ENCODE results near the gene ACSL3.

Gene ACSL3

DNA sequence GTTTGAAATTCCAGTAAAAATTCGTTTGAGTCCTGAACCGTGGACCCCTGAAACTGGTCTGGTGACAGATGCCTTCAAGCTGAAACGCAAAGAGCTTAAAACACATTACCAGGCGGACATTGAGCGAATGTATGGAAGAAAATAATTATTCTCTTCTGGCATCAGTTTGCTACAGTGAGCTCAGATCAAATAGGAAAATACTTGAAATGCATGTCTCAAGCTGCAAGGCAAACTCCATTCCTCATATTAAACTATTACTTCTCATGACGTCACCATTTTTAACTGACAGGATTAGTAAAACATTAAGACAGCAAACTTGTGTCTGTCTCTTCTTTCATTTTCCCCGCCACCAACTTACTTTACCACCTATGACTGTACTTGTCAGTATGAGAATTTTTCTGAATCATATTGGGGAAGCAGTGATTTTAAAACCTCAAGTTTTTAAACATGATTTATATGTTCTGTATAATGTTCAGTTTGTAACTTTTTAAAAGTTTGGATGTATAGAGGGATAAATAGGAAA, 80.7 kb downstream of the ACSL3 start:
- no peak for DNase-seq (ENCODE audit: low read depth)
- TF ChIP-seq, protein P1, sequence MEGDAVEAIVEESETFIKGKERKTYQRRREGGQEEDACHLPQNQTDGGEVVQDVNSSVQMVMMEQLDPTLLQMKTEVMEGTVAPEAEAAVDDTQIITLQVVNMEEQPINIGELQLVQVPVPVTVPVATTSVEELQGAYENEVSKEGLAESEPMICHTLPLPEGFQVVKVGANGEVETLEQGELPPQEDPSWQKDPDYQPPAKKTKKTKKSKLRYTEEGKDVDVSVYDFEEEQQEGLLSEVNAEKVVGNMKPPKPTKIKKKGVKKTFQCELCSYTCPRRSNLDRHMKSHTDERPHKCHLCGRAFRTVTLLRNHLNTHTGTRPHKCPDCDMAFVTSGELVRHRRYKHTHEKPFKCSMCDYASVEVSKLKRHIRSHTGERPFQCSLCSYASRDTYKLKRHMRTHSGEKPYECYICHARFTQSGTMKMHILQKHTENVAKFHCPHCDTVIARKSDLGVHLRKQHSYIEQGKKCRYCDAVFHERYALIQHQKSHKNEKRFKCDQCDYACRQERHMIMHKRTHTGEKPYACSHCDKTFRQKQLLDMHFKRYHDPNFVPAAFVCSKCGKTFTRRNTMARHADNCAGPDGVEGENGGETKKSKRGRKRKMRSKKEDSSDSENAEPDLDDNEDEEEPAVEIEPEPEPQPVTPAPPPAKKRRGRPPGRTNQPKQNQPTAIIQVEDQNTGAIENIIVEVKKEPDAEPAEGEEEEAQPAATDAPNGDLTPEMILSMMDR (IDR thresholded peaks at IDR 0.05; ENCODE audit: control insufficient read depth, insufficient read depth, low read depth, low read length, missing control alignments): no peak

DNA sequence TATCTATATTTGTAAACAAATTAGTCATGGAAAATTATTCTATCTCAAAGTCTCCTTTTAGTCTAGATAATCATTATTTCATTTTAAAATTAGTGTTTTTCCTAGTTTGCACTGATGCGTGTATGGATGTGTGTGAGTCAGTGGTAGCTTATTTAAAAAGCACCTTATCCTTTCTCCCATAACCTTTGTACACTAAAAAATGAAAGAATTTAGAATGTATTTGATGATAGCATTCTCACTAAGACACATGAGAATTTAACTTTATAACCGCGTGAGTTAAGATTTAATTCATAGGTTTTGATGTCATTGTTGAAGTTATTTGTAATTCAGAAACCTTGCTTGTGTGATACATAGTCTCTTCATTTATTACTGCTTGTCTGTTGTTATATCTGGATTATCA, 81.7 kb downstream of the ACSL3 start:
- TF ChIP-seq, protein P1 (IDR thresholded peaks at IDR 0.05; ENCODE audit: control insufficient read depth, insufficient read depth, low read depth, low read length, missing control alignments): no peak
- no peak overlapping the region for H3K4me3 ChIP-seq (ENCODE audit: control insufficient read depth, low read depth, low read length)
- no peak for DNase-seq (ENCODE audit: low read depth)

More for the DNA sequence above, 80.7 kb downstream of the ACSL3 start:
- H3K4me3 ChIP-seq (ENCODE audit: control insufficient read depth, low read depth, low read length): no peak overlapping the region

DNA sequence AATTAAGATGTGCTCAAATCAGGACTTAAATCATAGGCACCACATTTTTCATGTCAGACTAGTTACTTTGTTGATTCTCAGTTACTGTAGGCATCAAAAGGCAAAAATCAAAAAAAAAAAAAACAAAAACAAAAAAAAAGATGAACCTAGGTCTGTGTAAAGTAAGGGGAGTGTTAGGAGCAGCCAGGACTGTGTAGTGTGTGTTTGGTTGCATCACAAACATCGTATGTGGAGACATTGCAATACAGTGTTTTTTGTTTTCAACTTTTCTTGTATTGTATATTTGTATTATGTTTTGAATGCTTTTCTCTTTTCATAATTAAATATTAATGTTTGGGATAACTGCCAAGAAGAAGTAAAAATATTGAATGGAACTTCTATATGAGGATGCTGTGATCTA, 82.1 kb downstream of the ACSL3 start:
- DNase-seq (ENCODE audit: low read depth): no peak
- TF ChIP-seq, protein P1 (IDR thresholded peaks at IDR 0.05; ENCODE audit: control insufficient read depth, insufficient read depth, low read depth, low read length, missing control alignments): no peak
- no peak overlapping the region for H3K4me3 ChIP-seq (ENCODE audit: control insufficient read depth, low read depth, low read length)

DNA sequence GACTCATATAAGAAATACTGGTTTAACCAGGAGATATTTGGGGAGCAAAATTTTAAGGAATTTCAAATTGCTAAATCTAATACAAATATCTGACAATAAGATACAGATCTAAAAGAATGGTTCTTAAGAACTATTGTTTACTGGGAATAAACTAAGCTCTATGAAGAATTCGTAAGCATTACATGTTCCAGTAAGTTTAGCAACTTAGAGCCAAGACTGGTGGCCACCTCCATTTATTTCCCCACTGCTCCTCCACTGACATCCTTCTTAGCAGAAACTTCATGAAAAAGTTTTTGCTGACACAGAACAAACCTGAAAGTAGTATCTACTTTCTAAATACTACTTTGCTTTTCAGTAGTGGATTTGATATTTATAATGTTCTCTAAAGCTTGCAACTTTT, 83.0 kb downstream of the ACSL3 start:
- TF ChIP-seq, protein P1 (IDR thresholded peaks at IDR 0.05; ENCODE audit: control insufficient read depth, insufficient read depth, low read depth, low read length, missing control alignments): no peak
- H3K4me3 ChIP-seq (ENCODE audit: control insufficient read depth, low read depth, low read length): no peak overlapping the region
- DNase-seq (ENCODE audit: low read depth): no peak

DNA sequence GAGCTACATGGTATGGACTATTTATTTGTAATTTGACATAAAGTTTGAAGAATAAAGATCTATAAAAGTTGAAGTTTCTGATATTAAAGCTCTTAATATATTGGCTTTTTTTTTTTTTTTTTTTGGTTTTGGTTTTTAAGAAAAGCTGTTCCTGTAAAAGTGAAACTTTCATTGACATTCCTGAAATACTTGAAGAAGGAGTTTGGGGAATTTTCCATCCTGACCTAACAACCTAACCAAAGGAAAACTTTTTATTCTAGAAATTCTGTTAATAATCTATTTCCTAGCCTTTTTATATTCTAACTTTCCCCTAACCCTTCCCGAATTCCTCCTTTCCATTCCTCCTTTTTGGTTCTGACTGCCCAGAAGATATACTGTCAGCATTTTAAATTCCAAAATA, 83.7 kb downstream of the ACSL3 start:
- DNase-seq (ENCODE audit: low read depth): no peak
- TF ChIP-seq, protein P1 (IDR thresholded peaks at IDR 0.05; ENCODE audit: control insufficient read depth, insufficient read depth, low read depth, low read length, missing control alignments): no peak
- H3K4me3 ChIP-seq (ENCODE audit: control insufficient read depth, low read depth, low read length): no peak overlapping the region

DNA sequence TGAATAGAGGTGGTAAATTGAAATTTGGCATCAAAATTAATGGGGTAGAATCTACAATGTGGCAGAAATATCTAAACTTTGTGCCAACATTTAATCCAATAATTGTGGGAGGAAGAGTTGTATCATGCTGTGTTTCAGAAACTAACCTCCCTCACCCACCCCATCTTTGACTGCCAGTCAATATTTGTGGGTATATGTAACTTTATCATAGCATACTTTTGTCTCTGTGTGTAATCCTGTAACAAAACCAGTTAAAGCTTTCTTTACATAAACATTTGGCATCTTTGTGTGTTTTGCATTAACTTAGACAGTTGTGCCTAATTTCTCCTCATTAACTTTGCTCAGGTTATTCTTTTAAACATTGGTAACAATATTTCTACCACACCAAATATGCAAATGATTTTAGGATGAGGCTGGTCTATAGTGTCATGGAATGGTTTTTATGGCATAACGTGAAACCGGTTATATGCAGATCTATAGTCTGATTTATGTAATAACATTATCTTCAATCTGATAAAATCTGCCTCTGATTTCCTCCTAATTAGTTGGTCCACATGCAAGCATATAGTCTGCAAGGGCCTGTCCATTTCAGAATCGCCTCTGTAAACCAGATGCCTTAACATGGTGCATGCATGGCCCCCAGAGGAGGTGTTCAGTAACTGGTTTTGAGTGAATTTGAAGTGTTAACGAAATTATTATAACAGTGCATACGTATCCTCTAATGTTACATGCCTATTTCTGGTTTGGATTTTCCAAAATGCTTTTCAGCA, 84.3 kb downstream of the ACSL3 start:
- no peak overlapping the region for H3K4me3 ChIP-seq (ENCODE audit: control insufficient read depth, low read depth, low read length)
- no peak for DNase-seq (ENCODE audit: low read depth)
- TF ChIP-seq, protein P1 (IDR thresholded peaks at IDR 0.05; ENCODE audit: control insufficient read depth, insufficient read depth, low read depth, low read length, missing control alignments): no peak
